Stimulated activated CD8-positive, alpha-beta memory T cell treated with anti-CD3 and anti-CD28 coated beads, Interleukin-15, amount 100 ng/mL, for 4 hours (primary cell): ENCODE measurements around the gene CCDC183.
"Not testable (repeated sequence)": the region's sequence is repeated elsewhere in the genome, so short reads cannot be mapped to it uniquely, and the experiment has no call there.

Experiments used
- DNase-seq, 2 donors: peaks; one replicate each; pipeline ENCODE4 v3.0.0-alpha.2; 2020; ENCODE audit warnings: low read depth in 2 of 2

CCDC183 gene

DNA sequence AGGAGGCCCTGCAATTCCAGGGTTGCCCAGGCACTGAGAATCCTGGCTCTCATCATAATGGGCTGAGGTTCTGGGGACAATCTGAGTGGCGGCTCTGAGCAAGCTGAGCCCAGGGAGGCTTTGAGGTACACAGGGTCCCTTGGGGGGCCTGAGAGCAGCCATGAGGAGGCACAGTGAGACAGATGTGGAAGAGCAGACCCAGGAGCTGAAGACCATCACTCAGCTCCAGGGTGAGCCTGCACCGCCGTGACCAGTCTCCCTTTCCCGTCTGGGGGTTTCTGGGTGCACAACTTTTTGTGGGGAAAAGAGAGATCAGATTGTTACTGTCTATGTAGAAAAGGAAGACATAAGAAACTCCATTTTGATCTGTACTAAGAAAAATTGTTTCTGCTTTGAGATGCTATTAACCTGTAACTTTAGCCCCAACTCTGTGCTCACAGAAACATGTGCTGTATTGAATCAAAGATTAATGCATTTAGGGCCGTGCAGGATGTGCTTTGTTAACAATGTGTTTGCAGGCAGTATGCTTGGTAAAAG is at the start of gene CCDC183:
Gene CCDC183 (plus strand): TSS at position 101 of the 537 bp plus-strand sequence. CDS start 60 bp downstream, at position 161.
- no peak for DNase-seq

GRCh38 chr9:136746621-136747020 is 49.5 kb upstream of the CCDC183 start:
- DNase-seq: no peak

GRCh38 chr9:136747161-136748060 is 48.7 kb upstream of the CCDC183 start:
- no peak for DNase-seq

DNA sequence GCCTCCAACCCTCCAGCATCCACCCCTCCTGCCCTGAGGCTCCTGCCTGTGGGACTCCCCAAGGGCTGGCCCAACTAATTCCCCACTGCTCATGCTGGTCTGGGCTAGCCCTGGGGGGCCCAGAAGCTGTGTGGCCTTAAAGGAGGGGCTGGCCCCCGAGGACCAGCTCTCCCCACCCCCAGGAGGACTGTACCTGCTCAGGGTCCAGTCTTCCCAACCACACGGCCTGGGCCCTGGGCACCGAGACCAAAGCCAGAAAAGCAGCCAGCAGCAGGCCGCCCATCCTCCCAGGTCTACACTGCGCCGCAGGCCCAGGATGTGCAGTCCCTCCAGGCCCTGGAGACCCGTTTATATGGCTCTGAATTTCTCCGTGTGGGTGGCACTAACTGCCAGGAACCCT is 47.9 kb upstream of the CCDC183 start, which contains the start of gene LCN6:
Gene LCN6 (minus strand): TSS at position 325 of the 400 bp plus-strand sequence. CDS start 42 bp downstream, at position 283.
- no peak for DNase-seq

DNA sequence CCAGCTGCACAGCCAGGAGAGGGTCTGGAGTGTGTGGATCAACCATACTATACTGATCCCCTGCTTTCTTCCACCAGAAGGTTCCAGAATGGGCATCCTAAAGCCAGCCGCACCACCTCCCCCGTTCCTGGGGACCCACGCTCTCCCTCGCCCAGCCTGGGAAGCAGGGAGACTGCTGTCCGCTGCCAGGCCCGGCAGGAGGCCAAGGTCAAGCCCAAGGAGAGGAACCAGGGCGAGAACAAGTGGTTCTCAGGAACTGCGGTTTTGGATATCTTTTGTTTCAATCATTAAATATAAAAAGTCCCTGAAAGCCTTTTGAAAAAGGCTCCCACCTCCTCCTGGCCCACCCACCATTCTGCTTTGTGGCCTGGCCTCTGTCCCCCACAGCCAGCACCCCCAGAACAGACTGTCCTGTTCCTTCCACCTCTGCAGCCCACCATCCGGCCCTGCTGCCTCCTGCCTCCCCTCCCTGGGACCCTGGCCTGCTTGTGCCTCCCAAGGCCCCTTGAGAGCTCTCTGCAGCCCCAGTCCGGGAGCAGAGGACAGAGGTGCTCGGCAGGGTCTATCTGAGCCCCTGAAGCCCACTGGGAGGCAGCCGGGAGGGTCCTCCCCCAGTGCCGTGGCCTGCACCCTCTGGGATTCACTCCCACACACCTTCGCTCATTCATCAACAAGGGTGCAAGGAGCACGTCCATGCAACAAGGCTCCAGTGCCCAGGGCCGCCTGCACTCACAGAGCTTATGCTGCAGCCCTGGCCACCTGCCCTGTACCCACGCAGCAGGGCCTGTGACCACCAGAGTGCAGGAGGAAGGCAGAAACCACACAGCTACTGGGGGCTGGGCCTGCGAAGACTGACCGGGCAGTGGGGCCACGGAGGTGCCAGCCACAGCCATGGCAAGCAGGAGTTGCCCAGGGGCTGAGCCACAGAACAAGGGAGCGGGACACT is 47.2 kb upstream of the CCDC183 start:
- DNase-seq: no peak

DNA sequence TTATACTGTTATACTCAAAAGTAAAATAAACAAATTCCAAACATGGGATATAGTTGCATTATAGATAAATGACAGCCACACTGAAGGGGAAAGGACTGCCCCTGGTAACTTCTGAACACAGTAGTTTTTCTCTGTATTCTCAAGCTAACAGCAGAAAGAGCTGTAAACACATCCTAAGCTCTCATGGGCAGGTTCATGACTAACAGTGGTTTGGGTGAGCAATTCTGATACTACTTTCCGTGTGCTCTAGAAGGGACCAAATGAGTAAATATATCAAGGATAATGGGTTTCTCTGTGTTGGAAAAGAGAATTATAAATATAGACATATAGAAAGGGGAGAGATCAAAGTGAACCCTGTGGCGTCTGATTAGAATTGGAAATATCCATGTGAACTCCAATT is 45.6 kb upstream of the CCDC183 start:
- no peak for DNase-seq

- DNase-seq: no peak
Observed at GRCh38 chr9:136751244-136751643, 44.9 kb upstream of the CCDC183 start.

GRCh38 chr9:136751814-136752213 is 44.3 kb upstream of the CCDC183 start:
- no peak for DNase-seq

- DNase-seq: no peak
Observed at GRCh38 chr9:136753371-136754058, 42.6 kb upstream of the CCDC183 start.

DNA sequence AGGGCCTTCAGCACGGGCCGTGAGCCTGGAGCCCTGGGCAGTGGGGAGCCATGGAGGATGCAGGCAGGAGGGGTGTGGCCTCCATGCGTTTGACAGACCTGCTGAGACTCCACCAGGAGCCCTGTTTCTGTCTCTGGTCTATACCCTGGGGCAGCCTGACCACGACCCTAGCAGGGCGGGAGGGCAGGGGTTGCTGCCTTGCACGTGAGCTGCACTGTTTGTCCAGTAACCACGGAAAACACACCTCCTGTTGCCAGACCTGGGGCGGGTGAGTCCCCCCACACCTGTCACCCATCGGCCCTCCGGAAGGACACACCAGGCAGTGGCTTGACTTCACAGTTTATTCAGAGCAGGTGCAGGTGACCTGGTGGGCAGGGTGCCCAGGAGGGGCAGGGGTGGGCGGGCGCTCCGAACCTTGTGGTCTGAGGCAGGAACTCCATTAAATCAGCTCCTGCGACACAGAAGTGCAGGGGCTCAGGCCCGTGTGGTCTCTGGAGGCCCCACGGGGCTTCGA is 42.0 kb upstream of the CCDC183 start:
- DNase-seq: no peak

DNA sequence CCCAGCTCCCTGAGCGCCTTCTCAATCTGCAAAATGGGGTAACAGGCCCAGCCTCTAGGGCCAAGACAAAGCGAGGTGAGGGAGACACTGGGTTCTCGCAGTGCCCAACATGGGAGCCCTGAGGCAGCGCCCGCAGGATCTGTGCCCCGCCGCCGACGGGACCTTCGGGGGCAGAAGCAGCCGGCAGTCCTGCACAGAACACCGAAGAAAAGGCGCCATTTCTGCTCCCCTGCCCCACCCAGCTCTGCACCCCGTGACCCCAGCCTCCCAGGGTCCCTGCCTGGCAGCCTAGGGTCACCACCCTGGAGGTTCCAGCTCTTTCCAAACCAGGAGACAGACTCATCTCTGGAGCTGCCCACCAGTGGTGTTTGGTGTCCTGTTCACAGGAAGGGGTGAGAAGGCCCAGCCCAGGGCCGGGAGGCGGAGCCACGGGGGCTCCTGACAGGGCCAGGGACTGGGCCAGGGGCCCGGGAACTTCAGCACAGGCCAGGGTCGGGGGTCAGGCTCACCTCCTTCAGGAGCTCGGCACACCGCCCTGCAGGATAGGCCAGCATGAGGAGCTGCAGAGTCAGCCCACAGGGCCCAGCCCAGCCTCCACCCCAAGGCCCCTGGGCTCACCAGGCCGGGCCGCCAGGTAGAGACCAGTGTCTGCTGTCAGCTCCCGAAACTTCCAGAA is 41.4 kb upstream of the CCDC183 start:
- no peak for DNase-seq

DNA sequence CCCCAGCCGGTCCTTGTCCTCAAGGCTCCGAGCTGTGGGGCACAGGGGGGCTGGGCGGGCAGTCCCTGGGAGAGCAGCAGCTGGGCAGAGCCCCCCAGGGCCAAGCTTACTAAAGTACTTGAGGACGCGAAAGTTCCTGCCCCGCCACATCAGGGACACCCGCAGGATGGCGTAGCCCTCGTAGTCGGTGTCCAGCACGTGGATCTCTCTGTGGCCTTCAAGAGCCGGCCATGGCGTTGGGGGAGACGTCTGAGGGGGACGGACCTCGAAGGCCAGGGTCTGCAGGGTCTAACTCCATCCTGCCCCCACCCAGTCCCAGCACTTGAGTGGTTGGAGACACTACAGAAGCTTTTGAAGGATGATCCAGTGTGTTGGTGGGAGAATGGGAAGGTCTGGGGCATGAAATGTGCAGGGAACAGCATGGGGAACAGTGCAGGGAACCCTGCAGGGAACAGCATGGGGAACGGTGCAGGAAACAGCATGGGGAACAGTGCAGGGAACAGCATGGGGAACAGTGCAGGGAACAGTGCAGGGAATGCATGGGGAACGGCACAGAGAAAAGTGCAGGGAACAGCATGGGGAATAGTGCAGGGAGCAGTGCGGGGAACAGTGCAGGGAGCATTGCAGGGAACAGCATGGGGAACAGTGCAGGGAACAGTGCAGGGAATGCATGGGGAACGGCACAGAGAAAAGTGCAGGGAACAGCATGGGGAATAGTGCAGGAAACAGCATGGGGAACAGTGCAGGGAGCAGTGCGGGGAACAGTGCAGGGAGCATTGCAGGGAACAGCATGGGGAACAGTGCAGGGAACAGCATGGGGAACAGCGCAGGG is 40.6 kb upstream of the CCDC183 start:
- DNase-seq: not testable (repeated sequence)

GRCh38 chr9:136756134-136756438 is 40.1 kb upstream of the CCDC183 start:
- DNase-seq: no peak

- DNase-seq: no peak
Observed at GRCh38 chr9:136756836-136757235, 39.3 kb upstream of the CCDC183 start.

GRCh38 chr9:136757328-136757727 is 38.8 kb upstream of the CCDC183 start:
- no peak for DNase-seq

GRCh38 chr9:136757751-136758140 is 38.4 kb upstream of the CCDC183 start:
- no peak for DNase-seq

DNA sequence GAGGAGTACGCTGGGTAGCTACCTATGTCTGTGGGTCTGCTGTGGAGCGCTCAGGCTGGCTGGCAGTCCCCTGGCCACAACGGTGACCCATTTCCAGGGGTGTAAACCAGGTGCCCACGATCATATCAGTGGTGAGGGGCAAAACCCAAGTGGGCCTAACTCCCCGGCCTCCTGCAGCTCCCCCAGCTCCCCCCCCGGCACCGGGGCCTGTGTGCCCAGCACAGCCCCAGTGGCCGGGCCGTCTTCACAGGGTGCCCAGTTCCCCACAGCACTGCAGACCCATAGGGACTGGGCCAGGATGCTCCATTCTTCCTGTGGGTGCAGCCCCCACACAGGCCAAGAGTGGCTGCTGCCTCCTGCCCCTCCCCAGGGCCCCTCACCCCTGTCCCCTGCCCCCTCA is 37.1 kb upstream of the CCDC183 start:
- DNase-seq: no peak

GRCh38 chr9:136759436-136760325 is 36.5 kb upstream of the CCDC183 start:
- DNase-seq: no peak

- DNase-seq: no peak
Observed at GRCh38 chr9:136760424-136760823, 35.7 kb upstream of the CCDC183 start.
